ENCODE measurements around the gene SELENOT. TPM values are rescaled to one million over a fixed set of nuclear protein-coding genes. Genes with fewer than 3 reads are reported as not detected.

SELENOT gene
- total and polyA plus RNA-seq, 2 of the 8 experiments (the other 6 are each of a cell fraction or from before 2014, with no cell fraction given): 79.0 to 290 TPM

GRCh38 chr3:150626148-150626930 lies 23.2 kb downstream of the SELENOT start (continued):
- TF ChIP-seq NRF1 (IDR thresholded peaks at IDR 0.05; ENCODE audit: low read depth, low read length) (no peak), TCF12 (IDR thresholded peaks at IDR 0.05; ENCODE audit: low read depth, low read length) (no peak), MAX (IDR thresholded peaks at IDR 0.05) (no peak), USF2 (IDR thresholded peaks at IDR 0.05; ENCODE audit: low read length) (no peak)
